Keratinocyte (primary cell): ENCODE results near the gene CWC22. TPM values are rescaled to one million over a fixed set of nuclear protein-coding genes. Genes with fewer than 3 reads are reported as not detected.
A peak's percentile ranks its signal among the peaks of the same experiment; 100 is the strongest.

Experiments
- DNase-seq: peaks from one replicate; pipeline ENCODE4 v3.0.0-alpha.2; 2011; ENCODE audit warnings: low read depth, missing footprints, low spot score
- FAIRE-seq: peaks from 2 replicates; lab custom pipeline; 2011; peaks lifted over from hg19 to GRCh38; lab: Jason Lieb, UNC
- H2AFZ ChIP-seq: 2 replicates; pipeline ENCODE4 v1.6.0; 2012; ENCODE audit warnings: low read length, control low read depth, inconsistent platforms; ENCODE audit not compliant: control insufficient read depth
- H3K27ac ChIP-seq: 2 replicates; pipeline ENCODE4 v1.5.1; 2011; ENCODE audit warnings: low read length; ENCODE audit not compliant: control insufficient read depth, insufficient read depth
- H3K27me3 ChIP-seq: 3 replicates; pipeline ENCODE4 v1.6.0; 2011; ENCODE audit warnings: low read length; ENCODE audit not compliant: control insufficient read depth, insufficient read depth; ENCODE audit errors: extremely low read depth
- H3K36me3 ChIP-seq, 2 experiments: 2 replicates in 1 of 2; 3 replicates in 1 of 2; pipeline ENCODE4 v1.5.1; 2011; ENCODE audit warnings: low read length in 2 of 2, mild to moderate bottlenecking in 1 of 2; ENCODE audit not compliant: control insufficient read depth in 2 of 2, insufficient read depth in 2 of 2; ENCODE audit errors: extremely low read depth in 1 of 2
- H3K4me1 ChIP-seq: 3 replicates; pipeline ENCODE4 v1.5.1; 2011; ENCODE audit warnings: low read length; ENCODE audit not compliant: control insufficient read depth, insufficient read depth; ENCODE audit errors: extremely low read depth
- H3K4me2 ChIP-seq: 3 replicates; pipeline ENCODE4 v1.6.0; 2011; ENCODE audit warnings: low read depth, low read length; ENCODE audit not compliant: control insufficient read depth, insufficient read depth; ENCODE audit errors: extremely low read depth
- H3K4me3 ChIP-seq, 3 experiments: fragments of 200-600 bp in 1 of 3; sonication (generic) in 1 of 3; 2 replicates in 2 of 3; 3 replicates in 1 of 3; pipeline ENCODE4 v1.5.1; 2011 to 2016; ENCODE audit warnings: low read length in 3 of 3, mild to moderate bottlenecking in 3 of 3, control low read depth in 2 of 3, inconsistent platforms in 1 of 3, low read depth in 1 of 3, mixed read lengths in 1 of 3, mixed run types in 1 of 3, moderate library complexity in 1 of 3; ENCODE audit not compliant: control insufficient read depth in 2 of 3, insufficient read depth in 2 of 3; ENCODE audit errors: extremely low read depth in 1 of 3
- H3K79me2 ChIP-seq: 2 replicates; pipeline ENCODE4 v1.6.0; 2012; ENCODE audit warnings: low read length; ENCODE audit not compliant: control insufficient read depth, insufficient read depth
- H3K9ac ChIP-seq: 3 replicates; pipeline ENCODE4 v1.6.0; 2011; ENCODE audit warnings: low read length; ENCODE audit not compliant: control insufficient read depth, insufficient read depth; ENCODE audit errors: extremely low read depth
- H3K9me1 ChIP-seq: 3 replicates; pipeline ENCODE4 v1.6.0; 2011; ENCODE audit warnings: low read length; ENCODE audit not compliant: control insufficient read depth, insufficient read depth; ENCODE audit errors: extremely low read depth
- H3K9me3 ChIP-seq: 2 replicates; pipeline ENCODE4 v1.5.1; 2012; ENCODE audit warnings: low read depth, low read length; ENCODE audit not compliant: control insufficient read depth
- H4K20me1 ChIP-seq: 3 replicates; pipeline ENCODE4 v1.6.0; 2011; ENCODE audit warnings: low read length; ENCODE audit not compliant: control insufficient read depth, insufficient read depth; ENCODE audit errors: extremely low read depth
- EZH2 ChIP-seq: IDR thresholded peaks from one replicate; pipeline ENCODE4 v1.6.1; 2012; ENCODE audit warnings: inconsistent platforms, mild to moderate bottlenecking, low read length, moderate library complexity
- dilution Hi-C: fragments of 300-500 bp; cut with MboI; formaldehyde crosslinking; loops from one replicate; pipeline ENCODE4 v1.7.0; 2020; ENCODE audit warnings: low sequenced_read_pairs; ENCODE audit not compliant: extremely low pct_ligation_motif_present
- polyA plus RNA-seq, 5 experiments: library from polyadenylated mRNA; depleted of rRNA in 3 of 5; stranded (reverse) in 3 of 5; stranded (forward) in 1 of 5; unstranded in 1 of 5; fragments of >200 nt; gene quantifications; 1 replicate in 1 of 5; 2 replicates in 3 of 5; 3 replicates in 1 of 5; pipeline versions ENCODE4 v1.2.1 to v1.2.3, GENCODE V29; 2011 to 2012; ENCODE audit warnings: missing spikeins in 2 of 5, low read depth in 1 of 5, low replicate concordance in 1 of 5
- TF ChIP-seq, protein P1 (sequence below), 3 experiments: IDR thresholded peaks in 1 of 3; conservative IDR thresholded peaks in 1 of 3; optimal IDR thresholded peaks in 1 of 3; 2 replicates in 2 of 3; 3 replicates in 1 of 3; pipeline versions ENCODE3 to v1.5.1; 2011; ENCODE audit warnings: low read length in 3 of 3, mild to moderate bottlenecking in 3 of 3, moderate library complexity in 2 of 3, control low read depth in 1 of 3, inconsistent platforms in 1 of 3; ENCODE audit not compliant: insufficient read depth in 2 of 3; ENCODE audit errors: extremely low read depth in 1 of 3

Gene CWC22
- polyA plus RNA-seq, 1 donor (not counting 4 experiments of a cell fraction or from before 2014, with no cell fraction given): 8.8 TPM

DNA sequence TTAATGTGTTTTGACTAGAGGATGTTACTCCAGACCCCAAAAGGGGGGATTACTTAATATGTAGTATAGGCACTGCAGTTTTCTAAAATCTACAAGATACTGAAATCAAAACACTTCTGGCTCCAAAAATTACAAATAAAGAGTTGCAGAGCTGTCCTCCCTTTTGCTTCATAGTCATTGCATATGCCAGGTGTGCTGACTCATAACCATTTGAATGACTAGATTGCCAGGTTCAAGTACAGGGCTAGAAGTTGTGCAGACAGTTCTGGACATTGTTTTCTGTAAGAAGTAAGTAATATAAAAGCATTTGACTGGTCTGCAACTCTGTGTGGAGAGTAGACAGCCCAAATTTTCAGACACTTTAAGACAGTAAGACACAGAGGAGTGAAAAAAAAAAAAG lies 6.7 kb downstream of the CWC22 start:
- Histone ChIP-seq H3K27ac (no peak overlapping the region), H2AFZ (no peak overlapping the region), H3K36me3 (no peaks in the 10 kb centered on the region), H3K4me3 (no peak overlapping the region), H3K79me2 (peaks cover 82% of the 10 kb centered on the region), H3K9me3 (no peaks in the 10 kb centered on the region), H3K4me1 (peaks cover 15% of the 10 kb centered on the region), H3K9ac (no peak overlapping the region), H3K27me3 (no peaks in the 10 kb centered on the region), H3K9me1 (no peaks in the 10 kb centered on the region), H3K4me2 (no peak overlapping the region), H4K20me1 (no peaks in the 10 kb centered on the region)
- TF ChIP-seq, protein P1, sequence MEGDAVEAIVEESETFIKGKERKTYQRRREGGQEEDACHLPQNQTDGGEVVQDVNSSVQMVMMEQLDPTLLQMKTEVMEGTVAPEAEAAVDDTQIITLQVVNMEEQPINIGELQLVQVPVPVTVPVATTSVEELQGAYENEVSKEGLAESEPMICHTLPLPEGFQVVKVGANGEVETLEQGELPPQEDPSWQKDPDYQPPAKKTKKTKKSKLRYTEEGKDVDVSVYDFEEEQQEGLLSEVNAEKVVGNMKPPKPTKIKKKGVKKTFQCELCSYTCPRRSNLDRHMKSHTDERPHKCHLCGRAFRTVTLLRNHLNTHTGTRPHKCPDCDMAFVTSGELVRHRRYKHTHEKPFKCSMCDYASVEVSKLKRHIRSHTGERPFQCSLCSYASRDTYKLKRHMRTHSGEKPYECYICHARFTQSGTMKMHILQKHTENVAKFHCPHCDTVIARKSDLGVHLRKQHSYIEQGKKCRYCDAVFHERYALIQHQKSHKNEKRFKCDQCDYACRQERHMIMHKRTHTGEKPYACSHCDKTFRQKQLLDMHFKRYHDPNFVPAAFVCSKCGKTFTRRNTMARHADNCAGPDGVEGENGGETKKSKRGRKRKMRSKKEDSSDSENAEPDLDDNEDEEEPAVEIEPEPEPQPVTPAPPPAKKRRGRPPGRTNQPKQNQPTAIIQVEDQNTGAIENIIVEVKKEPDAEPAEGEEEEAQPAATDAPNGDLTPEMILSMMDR (optimal IDR thresholded peaks at IDR 0.05 in 1 of 3, IDR thresholded peaks at IDR 0.05 in 1 of 3, conservative IDR thresholded peaks at IDR 0.05 in 1 of 3; ENCODE audit: extremely low read depth in 1 of 3, insufficient read depth in 2 of 3, low read length in 3 of 3): no peak
- no peak for TF ChIP-seq EZH2
- no peak for DNase-seq
- FAIRE-seq: no peak
- dilution Hi-C loops: no loop called here

- Histone ChIP-seq H4K20me1 (no peaks in the 10 kb centered on the region), H3K79me2 (peaks cover 80% of the 10 kb centered on the region), H3K27me3 (no peaks in the 10 kb centered on the region), H3K4me1 (peaks cover 15% of the 10 kb centered on the region), H3K4me2 (no peak overlapping the region), H3K36me3 (no peaks in the 10 kb centered on the region), H3K9me3 (no peaks in the 10 kb centered on the region), H3K4me3 (no peak overlapping the region), H3K9me1 (no peaks in the 10 kb centered on the region), H3K27ac (no peak overlapping the region), H2AFZ (no peak overlapping the region), H3K9ac (no peak overlapping the region)
- no peak for TF ChIP-seq EZH2
- TF ChIP-seq, protein P1 (optimal IDR thresholded peaks at IDR 0.05 in 1 of 3, IDR thresholded peaks at IDR 0.05 in 1 of 3, conservative IDR thresholded peaks at IDR 0.05 in 1 of 3; ENCODE audit: extremely low read depth in 1 of 3, insufficient read depth in 2 of 3, low read length in 3 of 3): no peak
- no peak for DNase-seq
- dilution Hi-C loops: no loop called here
- FAIRE-seq: peak; percentile 44
Observed at GRCh38 chr2:179999000-179999399, 8.1 kb downstream of the CWC22 start.
